HG03097 (cell line): ENCODE measurements around the gene ACTRT2.

Experiments
- ATAC-seq: cut with Tn5 transposase; IDR thresholded peaks from one replicate; pipeline ENCODE4 v1.9.1; 2021; ENCODE audit not compliant: unreplicated experiment, low FRiP score

Gene ACTRT2

DNA sequence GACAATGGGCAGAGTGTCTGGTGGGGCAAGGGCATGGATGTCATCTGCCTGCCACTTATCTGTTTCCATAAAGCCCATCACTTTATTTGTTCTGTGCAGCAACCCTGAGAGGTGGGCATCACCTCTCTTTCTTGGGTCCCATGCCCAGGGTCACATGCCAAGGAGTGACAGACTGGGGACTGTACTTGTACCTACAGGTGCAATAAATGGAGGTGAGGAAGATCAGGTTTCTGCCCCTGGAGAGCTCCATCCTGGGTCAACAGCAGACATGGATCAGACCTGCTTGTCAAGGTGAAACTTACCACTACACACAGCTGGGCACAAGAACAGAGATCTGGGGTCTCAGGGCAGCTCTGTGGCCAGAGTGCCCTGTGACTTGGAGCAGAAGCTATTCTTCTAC, 29.3 kb downstream of the ACTRT2 start:
- ATAC-seq: no peak

DNA sequence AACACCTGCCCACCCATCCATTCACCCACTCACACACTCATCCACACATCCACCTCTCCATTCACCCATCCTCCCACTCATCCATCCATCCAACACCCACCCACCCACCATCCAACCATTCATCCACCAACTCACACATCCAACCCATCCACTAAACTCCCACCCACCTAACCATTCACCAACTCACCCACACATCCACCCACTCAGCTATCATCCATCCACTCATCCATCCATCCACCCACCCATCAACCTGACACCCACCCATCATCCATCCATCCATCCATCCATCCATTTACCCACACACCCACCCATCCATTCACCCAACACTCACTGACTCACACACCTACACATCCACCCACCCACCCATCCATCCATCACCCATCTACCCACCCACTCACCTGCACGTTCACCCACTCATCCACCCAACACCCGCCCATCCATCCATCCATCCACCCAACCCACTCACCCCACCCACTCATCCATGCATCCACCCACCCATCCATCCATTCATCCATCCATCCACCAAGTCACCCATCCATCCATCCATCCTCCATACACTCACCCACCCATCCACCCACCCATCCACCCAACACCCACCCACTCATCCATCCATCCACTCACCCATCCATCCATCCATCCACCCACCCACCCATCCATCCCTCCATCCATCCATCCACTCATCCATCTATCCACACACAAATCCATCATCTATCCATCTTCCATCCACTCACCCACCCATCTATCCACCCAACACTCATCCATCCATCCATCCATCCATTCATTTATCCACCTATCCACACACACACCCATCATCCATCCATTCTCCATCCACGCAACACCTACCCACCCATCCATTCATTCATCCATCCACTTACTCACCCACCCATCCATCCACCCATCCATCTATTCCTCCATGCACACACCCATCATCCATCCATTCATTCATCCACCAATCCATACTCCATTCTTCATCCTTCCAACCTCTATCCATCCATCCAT, 30.3 kb downstream of the ACTRT2 start:
- no peak for ATAC-seq

DNA sequence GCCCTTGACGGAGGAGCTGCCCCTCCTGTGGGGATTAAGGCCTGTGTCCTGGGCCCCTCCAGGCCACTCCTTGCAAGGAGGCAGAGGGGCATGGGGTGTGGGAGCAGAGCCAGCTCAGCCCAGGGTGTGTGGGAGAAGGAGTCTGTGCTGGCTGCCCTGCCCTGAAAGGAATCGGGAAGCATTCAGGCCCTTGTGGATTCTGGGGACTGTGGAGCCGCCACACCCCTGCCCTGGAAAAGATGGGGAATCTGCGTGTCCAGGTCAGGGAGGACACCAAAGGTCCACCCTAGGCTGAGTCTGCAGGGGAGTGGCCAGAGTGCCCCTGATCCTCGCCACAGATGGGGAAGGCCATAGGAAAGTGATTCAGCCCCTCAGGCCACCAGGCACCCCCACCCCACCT, 31.2 kb downstream of the ACTRT2 start:
- no peak for ATAC-seq

DNA sequence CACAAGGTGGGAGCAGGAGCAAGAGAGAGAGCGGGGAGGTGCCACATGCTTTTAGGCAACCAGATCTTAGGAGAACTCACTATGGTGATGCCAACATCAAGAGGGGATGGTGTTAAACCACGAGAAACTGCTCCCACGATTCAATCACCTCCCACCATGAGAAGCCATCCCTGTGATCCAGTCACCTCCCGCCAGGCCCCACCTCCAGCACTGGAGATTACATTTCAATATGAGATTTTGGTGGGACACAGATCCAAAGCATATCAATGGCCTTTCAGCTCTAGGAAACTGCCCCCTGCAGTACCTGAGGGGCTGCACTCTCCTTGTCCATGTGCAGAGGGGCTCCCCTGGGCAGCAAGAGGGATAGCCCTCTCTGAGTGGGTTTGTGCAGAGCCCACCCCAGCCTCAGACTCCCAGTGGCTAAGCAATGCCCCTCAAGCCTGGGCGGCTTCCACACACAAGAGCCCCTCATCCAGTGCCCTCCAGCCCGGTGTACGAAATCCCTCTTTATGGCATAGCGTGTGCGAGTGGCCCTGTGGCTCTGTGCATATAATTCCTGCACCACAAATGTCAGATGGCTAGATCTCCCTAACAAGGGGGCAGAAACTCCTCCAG, 32.2 kb downstream of the ACTRT2 start:
- ATAC-seq: no peak

DNA sequence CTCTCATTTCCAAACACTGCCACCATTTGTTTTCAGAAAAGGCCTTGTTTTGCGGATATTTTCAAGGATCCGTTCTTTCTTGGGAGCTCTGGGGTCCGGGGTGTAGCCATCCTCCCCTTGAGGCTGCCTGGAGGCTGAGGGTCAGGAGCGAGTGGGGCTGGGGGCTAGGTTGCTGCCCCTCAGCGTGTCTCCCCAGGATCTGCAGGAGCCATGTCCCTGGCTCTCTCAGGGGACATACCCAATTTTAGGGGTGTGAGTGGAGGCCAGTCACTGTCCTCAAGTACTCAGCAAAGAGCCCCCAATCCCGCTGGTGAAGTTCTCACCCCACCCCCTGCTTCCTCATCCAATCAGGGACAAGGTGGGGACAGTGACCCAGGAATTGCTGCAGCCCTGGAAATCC, 32.7 kb downstream of the ACTRT2 start:
- no peak for ATAC-seq

DNA sequence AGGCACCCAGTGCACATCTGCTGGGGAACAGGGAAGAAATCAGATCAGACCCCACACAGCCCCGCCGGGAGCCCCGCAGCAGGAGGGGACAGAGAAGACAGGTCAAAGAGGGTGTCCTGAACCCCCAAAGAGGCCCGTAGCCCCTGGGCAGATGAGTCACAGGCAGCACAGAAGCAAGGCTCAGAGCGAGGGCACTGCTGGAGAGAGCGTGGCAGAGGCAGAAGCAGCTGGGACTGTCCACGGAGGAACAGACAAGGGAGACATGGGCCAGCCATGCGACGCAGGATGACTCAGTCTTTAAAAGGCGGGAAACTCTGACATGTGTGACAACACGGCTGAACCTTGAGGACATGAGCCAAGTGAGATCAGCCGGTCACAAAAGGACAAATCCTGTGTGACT, 33.2 kb downstream of the ACTRT2 start:
- no peak for ATAC-seq

DNA sequence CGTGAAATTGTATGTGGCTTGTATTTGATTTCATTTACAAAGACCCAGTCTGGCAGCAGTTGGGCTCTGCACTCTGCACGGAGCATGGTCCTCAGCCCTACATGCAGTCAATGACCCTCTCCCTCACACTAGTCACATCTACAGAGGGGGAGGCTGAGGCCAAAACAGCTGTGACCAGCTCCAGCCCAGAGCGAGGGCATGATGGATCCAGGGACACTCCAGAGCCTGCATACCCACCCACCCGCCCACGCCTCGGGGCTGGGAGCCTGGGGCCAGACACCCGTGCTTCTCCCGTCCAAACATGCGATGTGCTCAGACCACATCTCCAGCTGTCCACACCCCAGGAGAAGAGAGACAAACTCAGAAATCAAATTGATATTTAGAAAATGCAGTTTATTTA, 33.8 kb downstream of the ACTRT2 start:
- ATAC-seq: no peak

DNA sequence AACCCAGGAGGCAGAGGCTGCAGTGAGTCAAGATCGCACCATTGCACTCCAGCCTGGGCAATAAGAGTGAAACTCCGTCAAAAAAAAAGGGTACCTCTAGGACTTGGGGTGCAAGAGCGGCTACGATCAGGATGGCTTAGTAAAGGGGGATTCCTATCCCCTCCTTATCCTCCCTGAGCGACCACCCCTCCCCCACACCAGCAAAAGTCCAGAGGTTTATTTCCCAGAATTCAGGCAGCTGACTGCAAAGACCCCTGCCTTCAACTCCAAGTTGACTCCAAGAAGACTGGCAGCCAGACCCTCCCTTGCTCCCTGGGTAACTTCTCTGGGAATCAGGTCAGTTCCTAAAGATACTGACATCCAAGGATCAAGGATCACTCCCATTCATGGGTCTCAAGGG, 35.4 kb downstream of the ACTRT2 start:
- no peak for ATAC-seq

DNA sequence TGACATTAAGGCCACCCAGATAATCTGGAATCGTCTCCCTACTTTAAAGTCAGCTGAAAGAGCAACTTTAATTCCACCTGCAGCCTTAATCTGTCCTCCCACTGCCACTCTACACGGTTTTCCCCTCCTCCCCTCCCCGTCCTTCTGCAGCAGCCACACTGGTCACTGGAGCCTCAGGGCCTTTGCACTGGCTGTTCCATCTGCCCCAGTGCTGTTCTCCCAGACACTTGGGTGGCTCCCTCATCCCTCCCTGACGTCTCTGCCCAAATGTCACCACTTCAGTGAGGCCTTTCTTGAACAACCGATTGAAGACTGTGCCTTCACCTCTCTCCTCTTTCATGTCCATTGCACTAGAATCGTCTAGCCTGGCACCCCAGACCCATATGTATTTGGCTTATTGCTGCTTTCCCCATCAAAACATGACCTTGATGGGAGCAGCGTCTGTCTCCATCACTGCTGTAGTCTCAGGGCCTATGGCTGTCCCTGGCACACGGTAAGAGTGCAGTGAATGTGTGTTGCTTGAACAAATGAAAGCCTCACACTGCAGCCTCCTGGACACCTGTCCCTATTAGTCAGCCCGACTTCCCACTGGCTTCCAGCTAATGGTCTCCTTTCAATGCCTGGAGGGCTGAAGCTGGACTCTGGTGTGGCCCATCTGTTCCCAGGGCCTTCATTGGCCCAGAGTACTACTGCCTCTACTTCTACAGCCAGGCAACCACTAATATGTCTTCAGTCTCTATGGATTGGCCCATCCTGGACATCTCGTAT, 37.2 kb downstream of the ACTRT2 start:
- no peak for ATAC-seq

DNA sequence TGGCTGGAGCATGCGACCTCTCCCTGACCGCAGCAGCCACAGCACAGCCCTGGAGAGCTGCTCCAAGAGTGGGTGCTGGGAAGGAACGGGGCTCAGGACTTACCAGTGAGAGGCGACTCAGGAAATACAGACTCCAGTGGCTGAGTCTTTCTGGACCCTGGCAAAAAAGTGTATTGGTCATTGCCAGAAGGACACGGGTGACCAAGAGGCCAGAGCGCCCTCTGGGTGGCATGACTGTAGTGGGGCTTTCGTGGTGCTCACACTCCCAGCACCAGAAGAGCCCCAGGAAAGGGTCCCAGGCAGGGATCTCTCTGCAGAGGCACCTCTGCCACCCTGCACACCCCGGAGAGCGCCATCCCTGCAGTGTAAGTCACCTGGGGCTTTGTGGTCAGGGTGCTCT, 38.9 kb downstream of the ACTRT2 start:
- ATAC-seq: no peak

DNA sequence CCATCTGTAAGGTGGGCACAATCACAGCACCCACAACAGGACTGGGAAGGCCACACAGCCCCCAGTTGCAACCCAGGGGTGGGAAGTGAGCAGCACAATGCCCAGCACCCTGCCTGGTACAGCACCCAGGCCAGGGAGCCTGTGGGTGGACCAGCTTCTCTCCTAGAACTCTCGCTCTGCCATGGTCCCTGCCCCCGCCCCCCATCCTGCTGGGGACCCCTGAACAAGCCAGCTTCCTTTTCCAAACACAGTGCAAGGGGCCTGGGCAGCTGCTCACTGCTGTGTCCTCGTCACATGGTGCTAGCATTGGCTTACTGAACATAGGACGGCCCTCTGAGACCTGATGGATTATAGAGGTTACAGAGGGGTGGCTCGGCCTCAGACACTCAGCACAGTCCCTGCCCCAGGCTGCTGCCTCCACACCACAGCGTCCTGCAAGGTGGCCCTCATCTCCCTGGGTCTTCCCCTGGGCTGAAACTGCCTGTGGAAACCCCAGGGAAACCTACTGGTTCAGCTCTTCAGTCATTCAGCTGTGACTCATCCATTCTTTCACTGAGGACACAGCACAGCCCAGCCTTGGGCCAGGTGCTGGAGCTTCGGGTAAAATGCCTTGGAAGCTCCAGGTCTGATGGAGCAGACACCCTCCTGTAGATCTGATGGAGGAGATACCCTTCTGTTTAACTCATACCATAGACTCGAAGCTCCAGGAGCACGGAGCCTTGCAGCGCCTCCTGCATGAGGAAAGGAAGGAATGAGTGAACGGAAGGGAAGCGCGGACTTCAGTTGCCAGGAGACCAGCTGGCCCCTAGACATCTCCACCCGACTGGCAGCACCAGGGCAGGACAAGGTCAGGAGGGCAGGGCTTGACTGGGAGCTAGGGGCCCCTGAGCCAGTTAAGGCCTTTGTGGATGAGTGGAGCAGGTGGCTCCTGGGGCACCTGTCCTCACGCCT, 39.6 kb downstream of the ACTRT2 start:
- ATAC-seq: no peak

DNA sequence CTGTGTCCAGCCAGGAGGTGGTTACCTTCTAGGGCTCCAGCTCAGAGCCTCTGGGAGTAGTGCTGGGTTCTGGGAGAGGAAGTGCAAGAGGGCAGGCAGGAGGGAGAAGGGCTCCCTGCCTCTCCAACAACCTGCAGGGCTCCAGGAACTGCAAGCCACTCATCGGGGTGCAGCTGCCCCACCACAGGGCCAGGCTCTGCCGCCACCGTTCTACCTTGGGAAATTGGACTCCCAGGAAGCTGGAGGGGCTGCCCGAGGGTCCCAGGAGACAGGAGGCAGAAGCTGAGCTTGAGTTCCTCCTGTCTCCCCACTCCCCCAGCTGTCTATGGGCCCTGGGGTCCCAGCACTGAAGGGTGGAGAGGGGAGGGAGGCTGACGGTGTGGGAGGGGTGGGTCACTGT, 40.3 kb downstream of the ACTRT2 start:
- no peak for ATAC-seq

DNA sequence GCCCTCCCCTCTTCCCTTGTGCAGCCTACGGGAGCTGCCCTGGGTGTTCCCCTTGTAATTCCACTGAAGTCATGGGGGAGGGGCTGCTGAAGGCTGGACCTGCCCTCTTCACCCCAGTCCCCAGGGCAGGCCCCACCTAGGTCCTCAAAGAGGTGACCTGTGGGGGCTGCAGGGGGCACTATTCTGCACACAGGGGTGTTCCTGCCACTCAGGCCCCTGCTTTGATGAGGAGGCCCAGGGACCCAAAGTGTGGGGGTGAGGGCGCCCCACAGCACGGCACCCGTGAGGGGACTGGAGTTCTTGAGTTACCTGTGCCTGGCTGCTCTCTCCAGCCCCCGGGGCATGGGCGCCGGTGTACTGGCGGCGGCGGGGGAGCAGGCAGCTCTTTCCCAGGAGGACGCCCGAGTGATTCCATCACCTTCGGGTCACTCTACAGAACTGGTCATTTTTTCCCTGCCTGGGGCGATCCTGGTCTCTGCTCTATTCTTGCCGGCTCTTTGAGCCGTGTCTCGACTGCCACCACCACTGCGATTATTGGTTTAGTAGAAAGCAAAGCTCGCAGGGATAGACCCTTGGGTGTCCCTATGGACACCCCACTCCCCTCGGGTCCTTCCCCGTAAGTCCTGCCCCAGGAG, 40.8 kb downstream of the ACTRT2 start:
- ATAC-seq: no peak

DNA sequence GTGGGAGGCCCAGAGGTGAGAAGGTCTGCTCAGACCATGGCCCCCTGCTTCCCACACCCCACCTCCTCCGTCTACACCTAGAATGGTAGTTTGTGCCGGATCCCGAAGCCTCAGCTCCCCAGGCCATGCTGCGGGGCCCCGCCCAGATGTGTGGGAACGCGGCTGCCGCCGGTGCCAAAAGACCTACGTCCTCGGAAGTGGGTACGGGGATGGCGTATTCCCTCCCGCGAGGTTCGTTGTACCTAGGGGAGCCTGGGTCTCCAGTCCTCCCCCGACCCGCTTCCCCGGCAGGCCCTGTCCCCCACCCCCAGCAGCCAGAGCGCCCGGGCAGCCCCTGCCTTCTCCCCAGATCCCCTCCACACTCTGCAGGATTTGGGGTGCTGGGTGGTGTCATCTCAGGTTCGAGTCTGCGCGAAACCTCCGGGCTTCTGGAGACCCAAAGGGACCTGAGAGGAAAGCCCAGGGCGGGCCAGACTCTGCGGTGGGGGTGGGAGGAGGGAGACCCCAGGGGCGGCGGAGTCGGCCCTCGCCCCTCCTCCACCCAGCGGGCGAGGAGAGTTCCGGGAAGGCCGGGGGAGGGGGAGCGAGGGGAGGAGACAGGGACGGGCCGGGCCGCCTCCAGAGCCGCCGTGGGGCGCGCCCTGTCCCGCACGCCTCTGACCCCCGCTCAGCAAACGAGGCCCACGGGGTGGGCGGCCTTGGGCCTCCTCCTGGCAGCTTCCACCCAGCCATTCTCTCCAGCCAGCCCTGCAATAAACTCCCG, 41.5 kb downstream of the ACTRT2 start:
- no peak for ATAC-seq

DNA sequence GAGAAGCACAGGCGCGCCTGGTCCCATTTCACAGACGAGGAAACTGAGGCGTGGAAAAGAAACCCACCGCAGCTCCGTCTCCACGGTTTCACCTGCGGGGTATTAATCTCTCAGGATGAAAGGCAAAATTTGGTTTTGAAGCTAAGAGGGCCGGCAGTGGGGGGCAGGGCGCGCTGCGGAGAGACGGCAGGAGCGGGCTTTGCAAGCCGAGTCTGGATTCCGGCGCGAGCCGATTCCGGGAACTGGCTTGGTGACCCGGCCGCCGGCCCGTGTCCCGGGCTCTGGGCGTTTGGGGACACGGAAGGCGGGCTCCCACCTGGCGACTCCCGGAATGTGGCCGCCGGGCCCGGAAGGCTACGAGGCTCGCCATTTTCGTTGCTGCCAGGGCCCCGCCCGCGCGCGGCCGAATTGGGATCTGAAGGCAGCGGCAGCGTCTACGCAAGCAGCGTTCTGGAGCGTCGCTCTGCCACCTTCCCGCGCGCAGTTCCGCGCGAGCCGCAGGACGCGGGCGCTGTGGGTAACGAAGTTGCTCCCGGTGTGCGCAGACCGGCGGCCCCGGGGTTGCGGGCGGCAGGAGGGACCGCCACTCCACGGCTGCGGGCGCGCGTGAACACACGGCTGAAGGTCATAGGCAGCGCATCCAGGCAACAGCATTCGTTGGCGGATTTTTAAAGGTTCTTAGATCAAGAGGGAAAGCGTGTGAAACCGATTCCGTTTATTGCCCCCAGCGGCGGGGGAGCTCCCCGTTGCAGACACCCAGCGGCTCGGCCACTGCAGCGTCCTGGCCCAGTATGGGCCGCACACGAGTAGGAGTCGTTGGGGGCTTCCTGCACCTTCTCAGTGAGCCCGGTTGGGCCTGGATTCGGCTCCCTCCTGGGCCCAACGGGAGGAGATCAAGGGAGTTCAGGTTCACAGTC, 42.4 kb downstream of the ACTRT2 start:
- no peak for ATAC-seq

DNA sequence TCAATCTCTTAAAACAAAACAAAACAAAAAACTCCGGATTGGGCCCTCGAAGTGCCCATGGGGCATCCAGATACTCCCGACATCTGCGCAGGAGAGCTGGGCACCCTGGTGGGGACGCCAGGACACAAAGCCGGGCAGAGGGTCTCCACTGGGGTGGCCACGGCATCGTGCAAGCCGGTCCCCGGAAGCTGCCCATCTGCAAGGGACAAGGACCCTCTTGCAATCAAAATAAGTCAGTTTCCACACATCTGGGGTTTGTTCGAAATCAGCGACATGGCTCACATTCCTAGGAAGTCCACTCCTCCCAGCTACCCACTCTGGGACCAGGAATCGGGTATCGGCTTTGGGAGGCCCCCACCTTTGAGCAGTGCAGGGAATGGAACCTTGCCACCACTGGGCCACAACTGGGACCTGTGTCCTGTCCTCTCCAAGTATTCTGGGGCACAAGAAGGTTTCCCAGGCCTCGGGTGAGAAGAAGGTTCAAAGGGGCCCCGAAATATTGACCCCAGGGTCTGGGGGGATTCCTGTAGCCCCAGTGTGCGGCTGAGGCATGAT, 43.1 kb downstream of the ACTRT2 start:
- ATAC-seq: no peak

DNA sequence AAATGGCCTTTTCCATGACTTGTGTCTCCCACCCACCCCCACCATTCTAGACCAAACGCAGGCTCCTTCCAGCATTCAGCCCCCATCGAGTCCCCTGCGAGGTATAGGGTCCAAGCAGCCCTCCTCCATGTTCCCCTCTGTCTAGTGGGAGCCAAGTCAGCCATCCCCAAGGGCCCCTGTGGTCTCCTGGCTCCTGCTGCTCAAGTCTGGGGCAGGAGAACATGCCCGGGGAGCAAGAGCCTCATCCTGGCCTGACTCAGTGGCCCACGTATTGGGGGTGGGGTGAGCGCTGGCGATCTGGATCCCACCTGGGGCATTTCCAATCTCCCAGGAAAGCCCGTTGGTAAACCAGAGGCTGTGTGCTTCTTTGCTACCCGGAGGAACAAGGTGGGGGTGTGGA, 43.6 kb downstream of the ACTRT2 start:
- ATAC-seq: no peak

DNA sequence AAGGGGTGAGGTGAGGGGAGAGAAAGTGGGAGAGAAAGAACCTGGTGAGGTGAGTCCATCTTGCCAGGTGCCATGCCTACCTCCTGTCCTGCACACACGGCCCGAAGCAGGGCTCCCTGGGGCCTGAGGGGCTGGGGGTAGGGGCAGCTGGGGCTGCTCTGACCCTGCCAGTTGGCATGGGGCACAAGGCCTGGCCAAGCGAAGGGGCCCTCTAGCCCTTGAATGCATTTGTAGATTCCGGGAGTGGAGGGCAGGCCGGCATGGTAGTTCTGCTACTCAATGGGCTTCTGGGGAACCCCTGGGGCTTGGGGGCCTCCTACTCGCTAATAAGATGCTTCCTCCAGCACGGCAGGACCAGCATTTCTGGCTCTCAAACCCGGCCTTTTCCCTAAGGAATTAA, 44.1 kb downstream of the ACTRT2 start:
- no peak for ATAC-seq
